Stimulated activated CD4-positive, alpha-beta T cell treated with anti-CD3 and anti-CD28 coated beads, TNF-alpha, amount 100 ng/mL, for 48 hours (primary cell): ENCODE measurements around the gene RNF180.
"Not testable (repeated sequence)": the region's sequence is repeated elsewhere in the genome, so short reads cannot be mapped to it uniquely, and the experiment has no call there.

Experiments
- DNase-seq, 3 donors: peaks; one replicate each; pipeline ENCODE4 v3.0.0-alpha.2; 2020; ENCODE audit warnings: low read depth in 3 of 3

RNF180 gene

GRCh38 chr5:64397552-64397951, 231.9 kb downstream of the RNF180 start:
- DNase-seq: no peak

- DNase-seq: not testable (repeated sequence)
Observed at GRCh38 chr5:64398735-64399134, 233.1 kb downstream of the RNF180 start.

DNA sequence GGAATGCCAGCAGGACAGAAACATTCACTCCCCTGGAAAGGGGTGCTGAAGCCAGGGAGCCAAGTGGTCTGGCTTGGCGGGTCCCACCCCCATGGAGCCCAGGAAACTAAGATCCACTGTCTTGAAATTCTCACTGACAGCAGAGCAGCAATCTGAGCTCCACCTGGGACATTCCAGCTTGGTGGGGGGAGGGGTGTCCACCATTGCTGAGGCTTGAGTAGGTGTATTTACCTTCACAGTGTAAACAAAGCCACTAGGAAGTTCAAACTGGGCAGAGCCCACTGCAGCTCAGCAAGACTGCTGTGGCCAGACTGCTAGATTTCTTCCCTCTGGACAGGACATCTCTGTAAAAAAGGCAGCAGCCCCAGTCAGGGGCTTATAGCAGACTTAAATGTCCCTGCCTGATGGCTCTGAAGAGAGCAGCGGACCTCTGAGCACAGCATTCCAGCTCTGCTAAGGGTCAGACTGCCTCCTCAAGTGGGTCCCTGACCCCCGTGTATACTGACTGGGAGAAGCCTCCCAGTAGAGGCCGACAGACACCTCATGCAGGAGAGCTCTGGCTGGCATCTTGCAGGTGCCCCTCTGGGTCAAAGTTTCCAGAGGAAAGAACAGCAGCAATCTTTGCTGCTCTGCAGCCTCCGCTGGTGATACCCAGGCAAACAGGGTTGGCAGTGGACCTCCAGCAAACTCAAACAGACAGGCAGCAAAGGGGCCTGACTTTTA, 241.6 kb downstream of the RNF180 start:
- DNase-seq: not testable (repeated sequence)

GRCh38 chr5:64417390-64417789, 251.7 kb downstream of the RNF180 start:
- no peak for DNase-seq

- DNase-seq: no peak
Observed at GRCh38 chr5:64418013-64418412, 252.4 kb downstream of the RNF180 start.
